Epithelial cell of proximal tubule (primary cell): ENCODE results near the gene RNF121. TPM values are rescaled to one million over a fixed set of nuclear protein-coding genes. Genes with fewer than 3 reads are reported as not detected.
"Not testable (repeated sequence)": the region's sequence is repeated elsewhere in the genome, so short reads cannot be mapped to it uniquely, and the experiment has no call there.

ENCODE experiments used
- DNase-seq: peaks from one replicate; pipeline ENCODE4 v3.0.0-alpha.2; 2011; ENCODE audit warnings: low read depth
- H3K4me3 ChIP-seq: 2 replicates; pipeline ENCODE4 v1.5.1; 2011; ENCODE audit warnings: low read depth, mild to moderate bottlenecking, low read length
- CTCF ChIP-seq: conservative IDR thresholded peaks from 2 replicates; pipeline ENCODE4 v1.5.1; 2012; ENCODE audit warnings: low read depth, mild to moderate bottlenecking, low read length
- total RNA-seq: library from RNA; depleted of rRNA; stranded (reverse); fragments of >200 nt; gene quantifications from 2 replicates; pipeline ENCODE4 v1.2.3, GENCODE V29; 2015

RNF121 gene
- 9.3 and 28.6 TPM in 2 replicates for total RNA-seq

- H3K4me3 ChIP-seq: peak within 1 kb of the TSS; percentile 73
- no peak for TF ChIP-seq CTCF
- no peak for DNase-seq
Observed at GRCh38 chr11:71928737-71929443, at the start of gene RNF121. Gene RNF121 (plus strand): TSS chr11:71929046. CDS start chr11:71929062, 16 bp downstream.

- not testable (repeated sequence) for H3K4me3 ChIP-seq, DNase-seq
Observed at GRCh38 chr11:71885806-71886205, 43.0 kb upstream of the RNF121 start.

- DNase-seq, H3K4me3 ChIP-seq: not testable (repeated sequence)
Observed at GRCh38 chr11:71888335-71889010, 40.4 kb upstream of the RNF121 start.

- H3K4me3 ChIP-seq, DNase-seq: not testable (repeated sequence)
Observed at GRCh38 chr11:71889181-71889872, 39.5 kb upstream of the RNF121 start.

GRCh38 chr11:71895961-71896360 lies 32.9 kb upstream of the RNF121 start:
- TF ChIP-seq CTCF: no peak
- H3K4me3 ChIP-seq: no peak overlapping the region
- DNase-seq: no peak

- not testable (repeated sequence) for H3K4me3 ChIP-seq, DNase-seq
Observed at GRCh38 chr11:71901137-71901536, 27.7 kb upstream of the RNF121 start.

- TF ChIP-seq CTCF: no peak
- no peak overlapping the region for H3K4me3 ChIP-seq
- DNase-seq: no peak
Observed at GRCh38 chr11:71908218-71908617, 20.6 kb upstream of the RNF121 start.

GRCh38 chr11:71910775-71911174 lies 18.1 kb upstream of the RNF121 start:
- DNase-seq, H3K4me3 ChIP-seq: not testable (repeated sequence)

- peak; percentile 36 for TF ChIP-seq CTCF
- not testable (repeated sequence) for DNase-seq, H3K4me3 ChIP-seq
Observed at GRCh38 chr11:71911321-71911985, 17.4 kb upstream of the RNF121 start.

- H3K4me3 ChIP-seq, DNase-seq: not testable (repeated sequence)
Observed at GRCh38 chr11:71911986-71912340, 16.9 kb upstream of the RNF121 start.
